Stimulated activated effector memory CD8-positive, alpha-beta T cell treated with anti-CD3 and anti-CD28 coated beads, Interleukin-12 subunit alpha, Interleukin-12 subunit beta, amount 100 ng/mL, for 72 hours (primary cell): ENCODE measurements around the gene DYSF.
"Not testable (repeated sequence)": the region's sequence is repeated elsewhere in the genome, so short reads cannot be mapped to it uniquely, and the experiment has no call there.

Experiments
- ATAC-seq: fragments of 150-1000 bp; cut with Tn5 transposase; 2 replicates; pipeline ENCODE4 v1.10.0; 2021
- DNase-seq, 2 donors: peaks; one replicate each; pipeline ENCODE4 v3.0.0; 2021 to 2022; ENCODE audit warnings: low spot score in 2 of 2
- H3K27ac Mint-ChIP-seq: one replicate; pipeline ENCODE4 v1.8.0; 2022; ENCODE audit warnings: mild to moderate bottlenecking, mixed read lengths
- H3K36me3 Mint-ChIP-seq: one replicate; pipeline ENCODE4 v1.8.0; 2022; ENCODE audit warnings: mild to moderate bottlenecking, mixed read lengths
- H3K4me1 Mint-ChIP-seq: one replicate; pipeline ENCODE4 v1.8.0; 2022; ENCODE audit warnings: mixed read lengths
- H3K4me3 Mint-ChIP-seq: one replicate; pipeline ENCODE4 v1.8.0; 2022; ENCODE audit warnings: mild to moderate bottlenecking, mixed read lengths
- H3K9me3 Mint-ChIP-seq: one replicate; pipeline ENCODE4 v1.8.0; 2022; ENCODE audit warnings: mixed read lengths

Gene DYSF

GRCh38 chr2:71634567-71634966 is 181.2 kb downstream of the DYSF start:
- H3K9me3 Mint-ChIP-seq: no peaks in the 10 kb centered on the region
- H3K4me3 Mint-ChIP-seq: no peak overlapping the region
- ATAC-seq (no peak), DNase-seq (no peak)
- H3K36me3 Mint-ChIP-seq: no peaks in the 10 kb centered on the region
- H3K27ac Mint-ChIP-seq: no peak overlapping the region
- no peaks in the 10 kb centered on the region for H3K4me1 Mint-ChIP-seq

GRCh38 chr2:71635798-71636197 is 182.4 kb downstream of the DYSF start:
- ATAC-seq (no peak), DNase-seq (no peak)
- no peak overlapping the region for H3K4me3 Mint-ChIP-seq
- no peak overlapping the region for H3K27ac Mint-ChIP-seq
- H3K36me3 Mint-ChIP-seq: no peaks in the 10 kb centered on the region
- H3K4me1 Mint-ChIP-seq: no peaks in the 10 kb centered on the region
- no peaks in the 10 kb centered on the region for H3K9me3 Mint-ChIP-seq

GRCh38 chr2:71637168-71637567 is 183.8 kb downstream of the DYSF start:
- no peak for DNase-seq
- no peak overlapping the region for H3K27ac Mint-ChIP-seq
- no peak overlapping the region for H3K4me3 Mint-ChIP-seq
- no peaks in the 10 kb centered on the region for H3K9me3 Mint-ChIP-seq
- peak; percentile 39 for ATAC-seq
- H3K36me3 Mint-ChIP-seq: no peaks in the 10 kb centered on the region
- H3K4me1 Mint-ChIP-seq: no peaks in the 10 kb centered on the region

GRCh38 chr2:71637736-71638135 is 184.4 kb downstream of the DYSF start:
- no peak overlapping the region for H3K4me3 Mint-ChIP-seq

DNA sequence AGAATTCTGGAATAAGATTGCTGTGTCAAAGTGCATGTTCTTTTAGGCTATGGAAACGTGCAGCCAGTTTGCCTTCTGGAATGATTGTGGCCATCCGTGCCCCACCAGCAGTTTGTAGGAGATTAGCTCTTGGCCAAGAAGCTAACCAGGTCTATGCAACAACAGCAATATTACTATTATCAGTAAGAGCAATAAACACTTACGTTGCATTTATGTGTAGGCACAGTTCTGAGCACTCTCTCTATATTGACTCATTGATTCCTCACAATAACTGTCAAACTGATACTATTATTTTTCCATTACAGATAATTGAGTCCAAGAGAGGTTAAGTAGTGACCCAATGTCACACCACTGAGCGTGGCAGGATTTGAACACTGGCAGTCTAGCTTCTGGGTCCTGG is 186.4 kb downstream of the DYSF start:
- H3K36me3 Mint-ChIP-seq: no peaks in the 10 kb centered on the region
- DNase-seq: no peak
- H3K27ac Mint-ChIP-seq: no peak overlapping the region
- no peak overlapping the region for H3K4me3 Mint-ChIP-seq
- no peak for ATAC-seq
- H3K4me1 Mint-ChIP-seq: no peaks in the 10 kb centered on the region
- H3K9me3 Mint-ChIP-seq: no peaks in the 10 kb centered on the region

More at GRCh38 chr2:71637736-71638135, 184.4 kb downstream of the DYSF start:
- Mint-ChIP-seq H3K27ac (no peak overlapping the region), H3K36me3 (no peaks in the 10 kb centered on the region), H3K4me1 (no peaks in the 10 kb centered on the region), H3K9me3 (no peaks in the 10 kb centered on the region)
- DNase-seq: no peak
- no peak for ATAC-seq

DNA sequence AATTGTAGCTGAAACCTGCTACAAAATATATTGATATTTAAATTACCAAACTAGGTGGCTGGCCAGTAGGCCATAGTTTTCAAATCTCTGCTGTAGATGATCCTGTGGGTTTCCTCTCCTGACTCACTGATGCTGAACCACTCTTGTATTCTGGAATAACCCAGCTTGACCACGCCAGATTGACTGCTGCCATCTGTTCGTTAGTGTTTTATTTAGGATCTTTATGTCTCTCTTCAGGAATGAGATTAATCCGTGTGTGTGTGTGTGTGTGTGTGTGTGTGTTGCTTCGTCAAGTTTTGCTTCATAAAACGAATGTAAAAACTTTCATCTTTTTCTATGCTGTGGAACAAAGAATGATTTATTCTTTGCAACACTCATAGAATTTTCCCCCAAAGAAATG is 187.1 kb downstream of the DYSF start:
- Mint-ChIP-seq H3K36me3 (no peaks in the 10 kb centered on the region), H3K4me1 (no peaks in the 10 kb centered on the region), H3K27ac (no peak overlapping the region), H3K4me3 (no peak overlapping the region), H3K9me3 (no peaks in the 10 kb centered on the region)
- no peak for DNase-seq
- no peak for ATAC-seq

DNA sequence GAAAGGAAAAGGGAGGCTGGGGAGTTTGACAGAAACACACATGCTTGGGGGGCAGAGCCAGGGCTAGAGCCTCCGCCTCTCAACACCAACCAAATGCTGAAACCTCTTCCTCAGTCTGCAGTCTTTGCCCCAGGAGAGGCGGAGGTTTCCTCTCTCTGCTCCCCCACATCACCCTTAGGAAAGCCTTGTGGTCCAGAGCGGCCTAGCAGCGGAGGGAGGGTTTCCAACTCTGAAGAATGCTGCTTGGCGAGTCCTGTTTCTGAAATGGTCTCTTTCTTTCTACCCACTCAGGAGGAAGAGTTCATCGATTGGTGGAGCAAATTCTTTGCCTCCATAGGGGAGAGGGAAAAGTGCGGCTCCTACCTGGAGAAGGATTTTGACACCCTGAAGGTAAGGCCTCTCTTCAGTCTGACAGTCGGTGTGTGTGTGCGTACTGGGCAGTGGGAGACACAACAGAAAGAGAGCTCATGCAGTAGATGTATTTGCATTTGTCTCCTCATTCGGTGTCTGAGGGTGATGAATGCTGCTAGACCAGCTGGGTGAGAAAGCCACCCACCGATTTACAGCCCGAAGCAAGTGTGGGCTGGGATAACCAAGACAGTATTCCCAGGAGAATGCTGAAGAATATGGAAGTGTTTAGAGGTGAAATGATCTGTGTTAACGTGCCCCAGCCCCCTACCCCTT is 190.5 kb downstream of the DYSF start:
- DNase-seq (no peak), ATAC-seq (no peak)
- H3K36me3 Mint-ChIP-seq: no peaks in the 10 kb centered on the region
- no peak overlapping the region for H3K27ac Mint-ChIP-seq
- H3K4me1 Mint-ChIP-seq: no peaks in the 10 kb centered on the region
- H3K4me3 Mint-ChIP-seq: no peak overlapping the region
- no peaks in the 10 kb centered on the region for H3K9me3 Mint-ChIP-seq

- Mint-ChIP-seq H3K27ac (no peak overlapping the region), H3K9me3 (no peaks in the 10 kb centered on the region), H3K4me3 (no peak overlapping the region), H3K4me1 (no peaks in the 10 kb centered on the region), H3K36me3 (no peaks in the 10 kb centered on the region)
- DNase-seq: no peak
- ATAC-seq: no peak
Observed at GRCh38 chr2:71646028-71646427, 192.7 kb downstream of the DYSF start.

DNA sequence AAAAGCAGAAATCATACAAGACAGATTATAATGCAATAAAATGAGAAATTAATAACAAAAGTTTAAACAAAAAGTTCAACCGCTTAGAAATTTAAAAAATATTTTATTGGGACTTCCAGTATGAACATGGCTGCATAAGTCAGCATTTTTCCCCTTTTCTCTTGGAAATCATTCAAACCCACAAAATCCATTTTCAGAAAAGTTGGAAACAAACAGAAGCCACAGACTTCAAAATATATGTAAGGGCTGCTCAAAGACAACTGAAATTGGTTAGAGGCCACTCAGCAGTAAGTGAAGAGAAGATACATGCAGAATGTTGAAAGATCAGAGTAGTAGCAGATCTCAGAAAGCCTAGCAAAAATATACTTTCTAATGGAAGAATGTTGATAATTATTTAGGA is 194.0 kb downstream of the DYSF start:
- H3K36me3 Mint-ChIP-seq: no peaks in the 10 kb centered on the region
- DNase-seq (no peak), ATAC-seq (no peak)
- H3K27ac Mint-ChIP-seq: no peak overlapping the region
- no peak overlapping the region for H3K4me3 Mint-ChIP-seq
- H3K9me3 Mint-ChIP-seq: no peaks in the 10 kb centered on the region
- no peaks in the 10 kb centered on the region for H3K4me1 Mint-ChIP-seq

- ATAC-seq: no peak
- H3K36me3 Mint-ChIP-seq: no peaks in the 10 kb centered on the region
- no peaks in the 10 kb centered on the region for H3K4me1 Mint-ChIP-seq
- H3K27ac Mint-ChIP-seq: no peak overlapping the region
- H3K9me3 Mint-ChIP-seq: peaks cover 22% of the 10 kb centered on the region
- H3K4me3 Mint-ChIP-seq: no peak overlapping the region
- DNase-seq: no peak
Observed at GRCh38 chr2:71655498-71655897, 202.1 kb downstream of the DYSF start.

DNA sequence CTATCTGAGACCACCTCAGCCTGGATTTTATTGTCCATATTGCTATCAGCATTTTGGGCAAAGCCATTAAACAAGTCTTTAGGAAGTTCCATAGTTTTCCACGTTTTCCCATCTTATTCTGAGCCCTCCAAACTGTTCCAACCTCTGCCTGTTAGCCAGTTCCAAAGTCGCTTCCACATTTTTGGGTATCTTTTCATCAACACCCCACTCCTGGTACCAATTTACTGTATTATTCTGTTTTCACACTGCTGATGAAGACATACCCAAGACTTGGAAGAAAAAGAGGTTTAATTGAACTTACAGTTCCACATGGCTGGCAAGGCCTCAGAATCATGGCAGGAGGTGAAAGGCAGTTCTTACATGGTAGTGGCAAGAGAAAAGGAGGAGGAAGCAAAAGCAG is 204.9 kb downstream of the DYSF start:
- not testable (repeated sequence) for DNase-seq, H3K36me3 Mint-ChIP-seq, ATAC-seq, H3K27ac Mint-ChIP-seq, H3K4me3 Mint-ChIP-seq, H3K4me1 Mint-ChIP-seq
- H3K9me3 Mint-ChIP-seq: peaks cover 20% of the 10 kb centered on the region

GRCh38 chr2:71658771-71659170 is 205.4 kb downstream of the DYSF start:
- Mint-ChIP-seq H3K9me3 (peaks cover 20% of the 10 kb centered on the region), H3K27ac (no peak overlapping the region), H3K4me1 (no peaks in the 10 kb centered on the region), H3K36me3 (no peaks in the 10 kb centered on the region), H3K4me3 (no peak overlapping the region)
- ATAC-seq: no peak
- no peak for DNase-seq

- peak; percentile 17 for ATAC-seq
- H3K4me3 Mint-ChIP-seq: no peak overlapping the region
- no peaks in the 10 kb centered on the region for H3K4me1 Mint-ChIP-seq
- DNase-seq: no peak
- no peak overlapping the region for H3K27ac Mint-ChIP-seq
- no peaks in the 10 kb centered on the region for H3K36me3 Mint-ChIP-seq
- H3K9me3 Mint-ChIP-seq: peaks cover 20% of the 10 kb centered on the region
Observed at GRCh38 chr2:71659868-71660518, 206.6 kb downstream of the DYSF start.

DNA sequence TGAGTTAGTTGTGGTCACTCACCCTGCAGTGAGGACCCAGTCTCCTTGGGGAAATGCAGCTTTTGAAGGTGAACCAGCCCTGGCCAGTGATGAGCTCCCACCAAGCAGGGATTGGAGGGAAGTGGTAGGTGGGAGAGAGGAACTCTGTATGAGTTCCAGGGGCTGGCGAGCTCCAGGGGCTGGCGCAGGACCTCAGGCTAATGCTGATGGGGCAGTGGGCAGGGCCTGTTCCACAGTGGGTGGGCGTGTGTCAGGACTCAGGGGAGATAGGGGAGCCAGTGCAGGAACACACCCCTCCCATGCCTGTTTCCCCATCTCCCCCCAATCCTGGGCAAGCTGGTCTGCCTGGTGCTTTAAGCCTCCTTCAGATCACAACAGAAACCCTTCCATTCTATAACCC is 208.4 kb downstream of the DYSF start:
- Mint-ChIP-seq H3K36me3 (no peaks in the 10 kb centered on the region), H3K4me1 (no peaks in the 10 kb centered on the region), H3K4me3 (no peak overlapping the region), H3K9me3 (peaks cover 13% of the 10 kb centered on the region), H3K27ac (no peak overlapping the region)
- DNase-seq: no peak
- no peak for ATAC-seq

- Mint-ChIP-seq H3K4me3 (no peak overlapping the region), H3K36me3 (no peaks in the 10 kb centered on the region), H3K4me1 (no peaks in the 10 kb centered on the region), H3K27ac (no peak overlapping the region), H3K9me3 (peaks cover 13% of the 10 kb centered on the region)
- ATAC-seq: no peak
- DNase-seq: no peak
Observed at GRCh38 chr2:71662665-71663394, 209.5 kb downstream of the DYSF start.

DNA sequence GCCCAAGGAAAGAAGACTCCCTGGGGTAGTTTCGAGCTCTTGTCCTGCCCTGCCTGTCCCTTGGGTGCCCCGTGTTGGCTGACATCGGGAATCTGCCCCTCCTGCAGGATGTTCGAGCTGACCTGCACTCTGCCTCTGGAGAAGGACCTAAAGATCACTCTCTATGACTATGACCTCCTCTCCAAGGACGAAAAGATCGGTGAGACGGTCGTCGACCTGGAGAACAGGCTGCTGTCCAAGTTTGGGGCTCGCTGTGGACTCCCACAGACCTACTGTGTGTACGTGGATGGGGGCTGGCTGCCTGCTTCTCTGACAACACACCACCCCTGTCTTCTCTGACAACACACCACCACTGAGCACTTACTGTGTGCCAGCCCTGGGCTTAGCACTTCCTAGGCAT is 210.8 kb downstream of the DYSF start:
- Mint-ChIP-seq H3K4me3 (no peak overlapping the region), H3K36me3 (no peaks in the 10 kb centered on the region), H3K9me3 (peaks cover 5% of the 10 kb centered on the region), H3K4me1 (no peaks in the 10 kb centered on the region), H3K27ac (no peak overlapping the region)
- ATAC-seq (no peak), DNase-seq (no peak)
